OCI-LY7 (cell line): ENCODE data around the gene LLGL1. TPM values are rescaled to one million over a fixed set of nuclear protein-coding genes. Genes with fewer than 3 reads are reported as not detected.

Experiments
- BruUV-seq: library from RNA; stranded (reverse); fragments of 400-500 nt; replicated peaks from 2 replicates; lab custom pipeline; 2021; lab: Mats Ljungman, UMichigan
- CTCF ChIA-PET: fragments of 300-600 bp; sonication (Branson Sonifier 250); formaldehyde crosslinking; loops from one replicate; lab custom pipeline; 2022; ENCODE audit warnings: antibody characterized with exemption; ENCODE audit not compliant: unreplicated experiment; lab: Charles Lee
- POLR2A ChIA-PET: fragments of 300-600 bp; sonication (Branson Sonifier 250); formaldehyde crosslinking; loops from one replicate; lab custom pipeline; 2022; ENCODE audit warnings: antibody characterized with exemption; lab: Charles Lee
- DNase-seq: peaks from one replicate; pipeline ENCODE4 v3.0.0-alpha.2; 2015; ENCODE audit warnings: low spot score
- H2AFZ ChIP-seq: fragments of 200-600 bp; sonication (generic), shearing (Covaris generic); 2 replicates; pipeline ENCODE4 v1.6.1; 2014; ENCODE audit warnings: mild to moderate bottlenecking, antibody characterized with exemption, low read length, moderate library complexity
- H3K27ac ChIP-seq: fragments of 200-600 bp; sonication (generic); 2 replicates; pipeline ENCODE4 v1.5.1; 2014; ENCODE audit warnings: mixed run types, low read depth, mild to moderate bottlenecking, moderate library complexity, low read length, inconsistent platforms; ENCODE audit not compliant: poor library complexity, severe bottlenecking
- H3K36me3 ChIP-seq: fragments of 200-600 bp; sonication (generic); 2 replicates; pipeline ENCODE4 v1.6.1; 2014; ENCODE audit warnings: mild to moderate bottlenecking, antibody characterized with exemption, low read length, moderate library complexity, mixed read lengths; ENCODE audit not compliant: insufficient read depth
- H3K4me1 ChIP-seq: fragments of 200-600 bp; sonication (generic); 2 replicates; pipeline ENCODE4 v1.5.1; 2014; ENCODE audit warnings: mild to moderate bottlenecking, low read length; ENCODE audit not compliant: insufficient read depth, poor library complexity, severe bottlenecking
- H3K4me2 ChIP-seq: fragments of 200-600 bp; sonication (generic); 2 replicates; pipeline ENCODE4 v1.6.1; 2014; ENCODE audit warnings: mild to moderate bottlenecking, low read length
- H3K4me3 ChIP-seq: fragments of 200-600 bp; sonication (generic); 2 replicates; pipeline ENCODE4 v1.5.1; 2014; ENCODE audit warnings: mild to moderate bottlenecking, low read depth, low read length; ENCODE audit not compliant: poor library complexity, severe bottlenecking
- H3K79me2 ChIP-seq: fragments of 200-600 bp; sonication (generic); 2 replicates; pipeline ENCODE4 v1.6.1; 2016; ENCODE audit warnings: low read depth, mild to moderate bottlenecking, low read length, moderate library complexity, mixed read lengths; ENCODE audit not compliant: insufficient read depth
- H3K9me2 ChIP-seq: fragments of 200-600 bp; sonication (generic); 2 replicates; pipeline ENCODE4 v1.6.1; 2016; ENCODE audit warnings: mild to moderate bottlenecking, low read length, mixed read lengths; ENCODE audit not compliant: insufficient read depth
- H3K9me3 ChIP-seq: fragments of 200-600 bp; sonication (generic); 2 replicates; pipeline ENCODE4 v1.6.1; 2014; ENCODE audit warnings: mild to moderate bottlenecking, mixed run types, low read length, mixed read lengths
- H4K20me1 ChIP-seq: fragments of 200-600 bp; sonication (generic); 2 replicates; pipeline ENCODE4 v1.6.1; 2014; ENCODE audit warnings: mild to moderate bottlenecking, antibody characterized with exemption, low read length, moderate library complexity, mixed read lengths; ENCODE audit not compliant: insufficient read depth
- EZH2phosphoT487 ChIP-seq: fragments of 200-600 bp; sonication (generic); IDR thresholded peaks from 2 replicates; pipeline ENCODE4 v1.6.1; 2018; ENCODE audit warnings: low read depth, borderline replicate concordance, mild to moderate bottlenecking, mixed run types, antibody characterized with exemption, low read length, moderate library complexity, mixed read lengths
- intact Hi-C: fragments of 100-400 bp; cut with micrococcal nuclease; formaldehyde crosslinking; loops from one replicate; pipeline ENCODE4 v1.10.0; 2022; ENCODE audit not compliant: unreplicated experiment
- total RNA-seq, 2 experiments: library from RNA; depleted of rRNA in 1 of 2; stranded (reverse); fragments of >200 nt in 1 of 2; shearing (Covaris generic) in 1 of 2; gene quantifications; 2 replicates each; pipeline ENCODE4 v1.2.3, GENCODE V29; 2014 to 2022
- TF ChIP-seq, protein P1 (sequence below): fragments of 200-600 bp; sonication (generic); conservative IDR thresholded peaks from 2 replicates; pipeline ENCODE4 v1.5.1; 2014; ENCODE audit warnings: mild to moderate bottlenecking, antibody characterized with exemption, low read length, moderate library complexity, mixed read lengths

Gene LLGL1
- total RNA-seq, 2 experiments from 2014 or later: 14.1 to 19.9 TPM

DNA sequence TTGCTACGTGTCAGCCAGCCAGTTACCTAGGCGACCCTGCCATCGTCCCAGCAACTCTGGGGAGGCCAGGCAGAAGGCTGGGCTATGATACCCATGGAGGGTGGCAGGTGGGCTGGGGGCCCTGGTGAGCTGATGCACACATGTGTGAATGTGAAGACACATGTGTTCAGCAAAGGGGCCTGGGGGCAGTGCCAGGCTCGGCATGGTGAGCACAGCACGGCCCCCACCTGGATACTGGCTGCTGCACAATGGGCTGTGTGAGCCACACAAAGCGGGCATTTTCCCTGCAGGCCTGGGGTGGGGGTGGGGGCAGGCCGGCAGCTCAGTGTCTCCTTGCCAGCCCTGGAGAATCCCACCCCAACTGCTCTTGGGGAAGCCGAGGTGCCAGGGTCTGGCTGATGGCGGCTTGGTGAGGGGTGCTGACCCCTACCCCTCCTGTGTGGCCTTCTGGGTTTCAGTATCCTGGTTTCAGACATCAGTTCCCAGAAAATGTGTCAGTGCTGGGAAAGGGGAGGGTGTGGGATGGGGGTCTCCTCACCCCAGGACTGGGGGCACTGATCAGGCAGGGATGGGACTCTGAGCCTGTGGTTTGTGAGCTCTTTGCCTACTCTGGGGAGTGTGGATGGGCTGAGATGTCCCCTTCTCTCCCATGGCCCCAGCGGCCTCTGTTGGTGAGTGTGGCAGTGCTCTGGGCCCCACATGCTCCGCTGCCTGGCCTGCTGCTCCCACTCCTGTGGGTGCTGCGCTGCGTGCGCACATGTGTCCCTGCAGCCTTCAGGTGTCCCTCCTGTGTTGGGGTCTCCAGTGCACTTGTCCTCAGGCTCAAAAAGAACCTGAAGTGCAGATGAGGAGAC is 5.1 kb downstream of the LLGL1 start:
- Histone ChIP-seq H3K79me2 (no peaks in the 10 kb centered on the region), H3K4me2 (no peak overlapping the region), H3K9me3 (no peaks in the 10 kb centered on the region), H3K27ac (no peak overlapping the region), H3K4me3 (no peak overlapping the region), H3K4me1 (peaks cover 11% of the 10 kb centered on the region), H3K9me2 (no peaks in the 10 kb centered on the region), H2AFZ (no peak overlapping the region), H4K20me1 (no peaks in the 10 kb centered on the region), H3K36me3 (no peaks in the 10 kb centered on the region; the same call in 1 of the 2 replicates)
- TF ChIP-seq, protein P1, sequence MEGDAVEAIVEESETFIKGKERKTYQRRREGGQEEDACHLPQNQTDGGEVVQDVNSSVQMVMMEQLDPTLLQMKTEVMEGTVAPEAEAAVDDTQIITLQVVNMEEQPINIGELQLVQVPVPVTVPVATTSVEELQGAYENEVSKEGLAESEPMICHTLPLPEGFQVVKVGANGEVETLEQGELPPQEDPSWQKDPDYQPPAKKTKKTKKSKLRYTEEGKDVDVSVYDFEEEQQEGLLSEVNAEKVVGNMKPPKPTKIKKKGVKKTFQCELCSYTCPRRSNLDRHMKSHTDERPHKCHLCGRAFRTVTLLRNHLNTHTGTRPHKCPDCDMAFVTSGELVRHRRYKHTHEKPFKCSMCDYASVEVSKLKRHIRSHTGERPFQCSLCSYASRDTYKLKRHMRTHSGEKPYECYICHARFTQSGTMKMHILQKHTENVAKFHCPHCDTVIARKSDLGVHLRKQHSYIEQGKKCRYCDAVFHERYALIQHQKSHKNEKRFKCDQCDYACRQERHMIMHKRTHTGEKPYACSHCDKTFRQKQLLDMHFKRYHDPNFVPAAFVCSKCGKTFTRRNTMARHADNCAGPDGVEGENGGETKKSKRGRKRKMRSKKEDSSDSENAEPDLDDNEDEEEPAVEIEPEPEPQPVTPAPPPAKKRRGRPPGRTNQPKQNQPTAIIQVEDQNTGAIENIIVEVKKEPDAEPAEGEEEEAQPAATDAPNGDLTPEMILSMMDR: no peak
- no peak for TF ChIP-seq EZH2phosphoT487
- no TSS peak for BruUV-seq
- CTCF ChIA-PET: no interaction called here
- POLR2A ChIA-PET: no interaction called here
- intact Hi-C loops: no loop called here
- no peak for DNase-seq

DNA sequence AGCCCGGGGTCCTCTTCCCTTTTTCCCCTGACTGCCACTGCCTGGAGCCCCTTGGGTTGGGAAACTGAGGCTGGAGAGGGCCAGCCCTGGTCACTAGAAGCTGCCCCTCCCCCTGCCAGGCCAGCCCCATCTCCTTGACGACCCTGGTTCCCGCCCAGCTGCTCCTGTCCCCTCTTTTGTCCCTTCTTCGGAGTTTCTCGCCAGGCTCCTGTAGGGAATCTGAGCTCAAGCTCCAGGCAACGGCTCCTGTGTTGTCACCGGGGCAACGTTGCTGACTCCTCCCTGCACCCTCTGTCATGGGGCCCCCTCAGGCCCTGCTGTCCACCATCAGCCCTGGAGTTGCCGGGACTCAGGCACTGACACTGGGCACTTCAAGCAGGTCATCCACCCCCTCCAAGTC is 5.7 kb downstream of the LLGL1 start:
- Histone ChIP-seq H3K4me3 (no peak overlapping the region), H3K4me1 (peaks cover 10% of the 10 kb centered on the region), H3K4me2 (no peak overlapping the region), H4K20me1 (no peaks in the 10 kb centered on the region), H2AFZ (no peak overlapping the region), H3K9me3 (no peaks in the 10 kb centered on the region), H3K36me3 (no peaks in the 10 kb centered on the region; the same call in 1 of the 2 replicates), H3K79me2 (no peaks in the 10 kb centered on the region), H3K9me2 (no peaks in the 10 kb centered on the region), H3K27ac (no peak overlapping the region)
- ChIA-PET CTCF (no interaction called here), POLR2A (interaction anchor here (0.7 kb wide), 1 partner anchor 30 kb away, joined by 3 read pairs; no protein-coding TSS in a partner anchor)
- no TSS peak for BruUV-seq
- TF ChIP-seq EZH2phosphoT487: no peak
- no peak for DNase-seq
- intact Hi-C loops: no loop called here

DNA sequence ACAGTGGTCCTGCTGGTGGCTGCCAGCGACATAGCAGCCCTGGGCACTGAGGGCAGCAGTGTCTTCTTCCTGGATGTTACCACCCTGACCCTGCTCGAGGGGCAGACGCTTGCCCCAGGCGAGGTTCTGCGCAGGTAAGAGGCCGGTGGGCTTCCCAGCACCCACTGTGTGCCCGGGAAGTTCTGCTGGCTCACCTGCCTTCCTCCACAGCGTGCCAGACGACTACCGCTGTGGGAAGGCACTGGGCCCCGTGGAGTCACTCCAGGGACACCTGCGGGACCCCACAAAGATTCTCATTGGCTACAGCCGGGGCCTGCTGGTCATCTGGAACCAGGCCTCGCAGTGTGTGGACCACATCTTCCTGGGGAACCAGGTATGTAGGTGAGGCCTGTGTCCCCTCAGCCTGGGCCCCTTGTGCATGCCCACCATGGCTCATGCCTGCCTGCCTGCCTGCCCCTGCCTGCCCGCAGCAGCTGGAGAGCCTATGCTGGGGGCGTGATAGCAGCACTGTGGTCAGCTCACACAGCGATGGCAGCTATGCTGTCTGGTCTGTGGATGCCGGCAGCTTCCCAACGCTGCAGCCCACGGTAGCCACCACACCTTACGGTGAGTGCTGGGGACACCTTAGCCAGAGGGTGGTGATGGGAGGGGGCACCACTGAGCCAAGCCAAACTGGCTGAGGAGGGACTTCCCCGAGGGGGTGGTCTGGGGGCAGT is 8.5 kb downstream of the LLGL1 start:
- Histone ChIP-seq H4K20me1 (no peaks in the 10 kb centered on the region), H3K4me3 (no peak overlapping the region), H3K9me3 (no peaks in the 10 kb centered on the region), H3K9me2 (no peaks in the 10 kb centered on the region), H3K27ac (no peak overlapping the region), H3K4me1 (no peaks in the 10 kb centered on the region), H3K36me3 (no peaks in the 10 kb centered on the region; the same call in 1 of the 2 replicates), H2AFZ (no peak overlapping the region), H3K4me2 (no peak overlapping the region), H3K79me2 (no peaks in the 10 kb centered on the region)
- DNase-seq: no peak
- intact Hi-C loops: no loop called here
- no peak for TF ChIP-seq EZH2phosphoT487
- TF ChIP-seq, protein P1: no peak
- ChIA-PET CTCF (no interaction called here), POLR2A (no interaction called here)
- BruUV-seq: no TSS peak
